PC-3 (cell line): ENCODE results near the gene EPB41L1. TPM values are rescaled to one million over a fixed set of nuclear protein-coding genes. Genes with fewer than 3 reads are reported as not detected.

Experiments
- ATAC-seq: fragments of 200-7000 bp; cut with Tn5 transposase; 2 replicates; pipeline ENCODE4 v1.9.1; 2020; ENCODE audit warnings: mild to moderate bottlenecking, moderate library complexity
- BruUV-seq: library from RNA; stranded (reverse); fragments of 400-500 nt; replicated peaks from 2 replicates; lab custom pipeline; 2021; lab: Mats Ljungman, UMichigan
- CTCF ChIA-PET: fragments of 300-600 bp; sonication (Branson Sonifier 250); formaldehyde crosslinking; loops from one replicate; lab custom pipeline; 2022; ENCODE audit warnings: antibody characterized with exemption; lab: Charles Lee
- POLR2A ChIA-PET: fragments of 300-600 bp; sonication (Branson Sonifier 250); formaldehyde crosslinking; loops from one replicate; lab custom pipeline; 2022; ENCODE audit warnings: antibody characterized with exemption; ENCODE audit not compliant: unreplicated experiment; lab: Charles Lee
- DNase-seq: peaks from one replicate; pipeline ENCODE4 v3.0.0-alpha.2; 2015
- H2AFZ ChIP-seq: fragments of 300-600 bp; sonication (generic); 2 replicates; pipeline ENCODE4 v1.6.0; 2016; ENCODE audit warnings: antibody characterized with exemption, low read length
- H3F3A ChIP-seq: fragments of 300-600 bp; sonication (generic); one replicate; pipeline ENCODE4 v1.6.0; 2017; ENCODE audit warnings: antibody characterized with exemption, low read length, control low read depth, mild to moderate bottlenecking; ENCODE audit not compliant: unreplicated experiment
- H3K27ac ChIP-seq: fragments of 300-600 bp; sonication (generic); 2 replicates; pipeline ENCODE4 v1.5.1; 2016; ENCODE audit warnings: mild to moderate bottlenecking, low read length
- H3K27me3 ChIP-seq: fragments of 300-600 bp; sonication (generic); 2 replicates; pipeline ENCODE4 v1.6.1; 2016; ENCODE audit warnings: low read length, mixed read lengths
- H3K36me3 ChIP-seq: fragments of 300-600 bp; sonication (generic); 2 replicates; pipeline ENCODE4 v1.6.1; 2016; ENCODE audit warnings: low read depth, mixed run types, low read length, mixed read lengths
- H3K4me1 ChIP-seq: fragments of 300-600 bp; sonication (generic); 2 replicates; pipeline ENCODE4 v1.5.1; 2016; ENCODE audit warnings: low read length; ENCODE audit not compliant: insufficient read depth
- H3K4me2 ChIP-seq: fragments of 300-600 bp; sonication (generic); 2 replicates; pipeline ENCODE4 v1.6.0; 2016; ENCODE audit warnings: low read length
- H3K4me3 ChIP-seq: fragments of 300-600 bp; sonication (generic); 2 replicates; pipeline ENCODE4 v1.5.1; 2016; ENCODE audit warnings: mild to moderate bottlenecking, low read length, mixed read lengths
- H3K79me2 ChIP-seq: fragments of 300-600 bp; sonication (generic); 2 replicates; pipeline ENCODE4 v1.6.1; 2017; ENCODE audit warnings: low read length, mixed read lengths
- H3K9ac ChIP-seq: fragments of 300-600 bp; sonication (generic); 2 replicates; pipeline ENCODE4 v1.6.0; 2016; ENCODE audit warnings: mild to moderate bottlenecking, low read length
- H3K9me2 ChIP-seq: fragments of 300-600 bp; sonication (generic); replicated peaks from 2 replicates; pipeline ENCODE4 v1.6.1; 2016; ENCODE audit warnings: mixed run types, low read length, mixed read lengths
- H3K9me3 ChIP-seq: fragments of 300-600 bp; sonication (generic); 2 replicates; pipeline ENCODE4 v1.6.1; 2016; ENCODE audit warnings: low read length, mixed read lengths
- H4K20me1 ChIP-seq: fragments of 300-600 bp; sonication (generic); 2 replicates; pipeline ENCODE4 v1.6.1; 2016; ENCODE audit warnings: low read length, mixed read lengths
- EZH2 ChIP-seq: fragments of 300-600 bp; sonication (generic); IDR thresholded peaks from one replicate; pipeline ENCODE4 v1.6.1; 2017; ENCODE audit warnings: antibody characterized with exemption, mild to moderate bottlenecking, low read length; ENCODE audit not compliant: unreplicated experiment
- EZH2phosphoT487 ChIP-seq: fragments of 300-600 bp; sonication (generic); IDR thresholded peaks from 2 replicates; pipeline ENCODE4 v1.6.1; 2018; ENCODE audit warnings: mild to moderate bottlenecking, antibody characterized with exemption, low read length, borderline replicate concordance
- intact Hi-C: fragments of 100-400 bp; cut with micrococcal nuclease; formaldehyde crosslinking; loops from 2 replicates; pipeline ENCODE4 v1.9.0; 2023
- total RNA-seq: library from RNA; depleted of rRNA; stranded (reverse); fragments of >200 nt; gene quantifications from 2 replicates; pipeline ENCODE4 v1.2.3, GENCODE V29; 2014
- TF ChIP-seq, protein P1 (sequence below): fragments of 300-600 bp; sonication (generic); conservative IDR thresholded peaks from 2 replicates; pipeline ENCODE4 v1.5.1; 2017; ENCODE audit warnings: antibody characterized with exemption, low read depth, mild to moderate bottlenecking, low read length

EPB41L1 gene
- total RNA-seq, 1 experiment from 2014 or later: 48.2 TPM

- no TSS peak for BruUV-seq
- no peak overlapping the region for H3K27ac ChIP-seq
- TF ChIP-seq, protein P1, sequence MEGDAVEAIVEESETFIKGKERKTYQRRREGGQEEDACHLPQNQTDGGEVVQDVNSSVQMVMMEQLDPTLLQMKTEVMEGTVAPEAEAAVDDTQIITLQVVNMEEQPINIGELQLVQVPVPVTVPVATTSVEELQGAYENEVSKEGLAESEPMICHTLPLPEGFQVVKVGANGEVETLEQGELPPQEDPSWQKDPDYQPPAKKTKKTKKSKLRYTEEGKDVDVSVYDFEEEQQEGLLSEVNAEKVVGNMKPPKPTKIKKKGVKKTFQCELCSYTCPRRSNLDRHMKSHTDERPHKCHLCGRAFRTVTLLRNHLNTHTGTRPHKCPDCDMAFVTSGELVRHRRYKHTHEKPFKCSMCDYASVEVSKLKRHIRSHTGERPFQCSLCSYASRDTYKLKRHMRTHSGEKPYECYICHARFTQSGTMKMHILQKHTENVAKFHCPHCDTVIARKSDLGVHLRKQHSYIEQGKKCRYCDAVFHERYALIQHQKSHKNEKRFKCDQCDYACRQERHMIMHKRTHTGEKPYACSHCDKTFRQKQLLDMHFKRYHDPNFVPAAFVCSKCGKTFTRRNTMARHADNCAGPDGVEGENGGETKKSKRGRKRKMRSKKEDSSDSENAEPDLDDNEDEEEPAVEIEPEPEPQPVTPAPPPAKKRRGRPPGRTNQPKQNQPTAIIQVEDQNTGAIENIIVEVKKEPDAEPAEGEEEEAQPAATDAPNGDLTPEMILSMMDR: no peak
- TF ChIP-seq EZH2 (no peak), EZH2phosphoT487 (no peak)
- no peak for ATAC-seq
- DNase-seq: no peak
- no peaks in the 10 kb centered on the region for H3K36me3 ChIP-seq
- H3K4me3 ChIP-seq: no peak overlapping the region
- CTCF ChIA-PET: no interaction called here
- H3K9me2 ChIP-seq: no peaks in the 10 kb centered on the region
- no peak overlapping the region for H2AFZ ChIP-seq
- no peaks in the 10 kb centered on the region for H3F3A ChIP-seq
- H3K4me2 ChIP-seq: no peak overlapping the region
- no peaks in the 10 kb centered on the region for H3K79me2 ChIP-seq
- H3K4me1 ChIP-seq: no peaks in the 10 kb centered on the region
- H4K20me1 ChIP-seq: no peaks in the 10 kb centered on the region
- no peaks in the 10 kb centered on the region for H3K9me3 ChIP-seq
- intact Hi-C loops: no loop called here
- POLR2A ChIA-PET: no interaction called here
- H3K27me3 ChIP-seq: peaks cover 34% of the 10 kb centered on the region
- no peak overlapping the region for H3K9ac ChIP-seq
These were observed 121.1 kb downstream of the EPB41L1 start for GRCh38 chr20:36275441-36276189.

DNA sequence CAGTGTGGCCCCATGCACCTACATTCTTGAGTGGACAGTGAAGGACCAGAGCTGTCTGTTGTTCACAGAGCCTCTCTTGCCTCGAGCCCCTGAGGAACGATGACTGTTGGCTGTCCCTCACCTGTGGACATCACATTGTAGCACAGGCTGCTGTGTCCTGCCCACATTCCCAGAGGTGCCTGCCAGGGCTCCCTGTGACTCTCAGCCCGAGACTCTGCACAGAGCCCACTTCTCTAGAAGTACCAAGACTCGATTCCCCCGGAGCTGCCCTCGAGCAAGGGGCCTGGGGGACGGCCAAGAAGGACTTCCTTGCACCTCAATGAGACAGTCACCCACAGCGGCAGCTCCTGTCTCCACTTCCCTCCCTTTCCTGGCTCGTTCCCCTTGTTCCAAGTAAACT lies 123.0 kb downstream of the EPB41L1 start:
- Histone ChIP-seq H3K36me3 (no peaks in the 10 kb centered on the region), H3K4me2 (no peak overlapping the region), H3K9me2 (no peaks in the 10 kb centered on the region), H3K27ac (no peak overlapping the region), H3F3A (no peaks in the 10 kb centered on the region), H3K79me2 (no peaks in the 10 kb centered on the region), H3K27me3 (peaks cover 49% of the 10 kb centered on the region), H3K4me3 (no peak overlapping the region), H4K20me1 (no peaks in the 10 kb centered on the region), H2AFZ (no peak overlapping the region), H3K9me3 (no peaks in the 10 kb centered on the region), H3K4me1 (no peaks in the 10 kb centered on the region), H3K9ac (no peak overlapping the region)
- ChIA-PET CTCF (no interaction called here), POLR2A (no interaction called here)
- no peak for ATAC-seq
- no peak for TF ChIP-seq EZH2
- TF ChIP-seq, protein P1: no peak
- no peak for TF ChIP-seq EZH2phosphoT487
- no peak for DNase-seq
- intact Hi-C loops: no loop called here
- no TSS peak for BruUV-seq

GRCh38 chr20:36279362-36279761 lies 124.8 kb downstream of the EPB41L1 start:
- no TSS peak for BruUV-seq
- no peak overlapping the region for H2AFZ ChIP-seq
- ATAC-seq (no peak), DNase-seq (no peak)
- H4K20me1 ChIP-seq: no peaks in the 10 kb centered on the region
- no peaks in the 10 kb centered on the region for H3F3A ChIP-seq
- H3K4me3 ChIP-seq: no peak overlapping the region
- no peaks in the 10 kb centered on the region for H3K9me2 ChIP-seq
- no peak overlapping the region for H3K4me2 ChIP-seq
- TF ChIP-seq, protein P1: no peak
- no peak for TF ChIP-seq EZH2phosphoT487
- no peak for TF ChIP-seq EZH2
- ChIA-PET POLR2A (interaction anchor here (0.5 kb wide), 1 partner anchor 25 kb away, joined by 3 read pairs; no protein-coding TSS in a partner anchor), CTCF (no interaction called here)
- H3K27me3 ChIP-seq: peaks cover 67% of the 10 kb centered on the region
- no peaks in the 10 kb centered on the region for H3K4me1 ChIP-seq
- no peaks in the 10 kb centered on the region for H3K36me3 ChIP-seq
- H3K27ac ChIP-seq: no peak overlapping the region
- H3K79me2 ChIP-seq: no peaks in the 10 kb centered on the region
- no peak overlapping the region for H3K9ac ChIP-seq
- H3K9me3 ChIP-seq: no peaks in the 10 kb centered on the region
- intact Hi-C loops: no loop called here
